MCF 10A (cell line): ENCODE data around the gene TMEM129. TPM values are rescaled to one million over a fixed set of nuclear protein-coding genes. Genes with fewer than 3 reads are reported as not detected.

ENCODE experiments used
- BruUV-seq: library from RNA; stranded (reverse); fragments of 400-500 nt; replicated peaks from 2 replicates; lab custom pipeline; 2021; lab: Mats Ljungman, UMichigan
- CTCF ChIA-PET: fragments of 300-600 bp; sonication (Branson Sonifier 250); formaldehyde crosslinking; extraction: SDS; loops from one replicate; lab custom pipeline; 2021; ENCODE audit warnings: antibody characterized with exemption, inconsistent platforms; lab: Yijun Ruan, JAX
- POLR2A ChIA-PET: fragments of 300-600, 350-650 bp; sonication (Branson Sonifier 250); formaldehyde crosslinking; extraction: SDS; loops from one replicate; lab custom pipeline; 2020; ENCODE audit warnings: antibody characterized with exemption, inconsistent platforms; lab: Yijun Ruan, JAX
- DNase-seq: peaks from one replicate; pipeline ENCODE4 v3.0.0-alpha.2; 2018; ENCODE audit not compliant: unreplicated experiment
- H3K27ac Mint-ChIP-seq: one replicate; pipeline ENCODE4 v1.8.0; 2022; ENCODE audit warnings: mild to moderate bottlenecking, low read depth, mixed read lengths; ENCODE audit not compliant: unreplicated experiment
- H3K27me3 Mint-ChIP-seq: one replicate; pipeline ENCODE4 v1.8.0; 2022; ENCODE audit warnings: mixed read lengths; ENCODE audit not compliant: insufficient read depth, unreplicated experiment
- H3K36me3 Mint-ChIP-seq: one replicate; pipeline ENCODE4 v1.8.0; 2022; ENCODE audit warnings: mild to moderate bottlenecking, moderate library complexity, mixed read lengths; ENCODE audit not compliant: insufficient read depth, unreplicated experiment
- H3K4me1 Mint-ChIP-seq: one replicate; pipeline ENCODE4 v1.8.0; 2022; ENCODE audit warnings: mixed read lengths; ENCODE audit not compliant: insufficient read depth, unreplicated experiment
- H3K4me3 Mint-ChIP-seq: one replicate; pipeline ENCODE4 v1.8.0; 2022; ENCODE audit warnings: mild to moderate bottlenecking, moderate library complexity, mixed read lengths; ENCODE audit not compliant: unreplicated experiment
- H3K9me3 Mint-ChIP-seq: one replicate; pipeline ENCODE4 v1.8.0; 2022; ENCODE audit warnings: mixed read lengths; ENCODE audit not compliant: unreplicated experiment
- intact Hi-C: fragments of 100-400 bp; cut with micrococcal nuclease; formaldehyde crosslinking; loops from 2 replicates; pipeline ENCODE4 v1.14.1; 2022
- total RNA-seq: library from RNA; stranded (reverse); gene quantifications from 2 replicates; pipeline ENCODE4 v1.2.3, GENCODE V29; 2022
- TF ChIP-seq, protein P1 (sequence below): fragments of 200-600 bp; IDR thresholded peaks from one replicate; pipeline ENCODE4 v1.8.0; 2022; ENCODE audit warnings: antibody characterized with exemption, mild to moderate bottlenecking; ENCODE audit not compliant: unreplicated experiment

The TMEM129 gene
- total RNA-seq, 1 experiment from 2014 or later = 38.3 TPM

DNA sequence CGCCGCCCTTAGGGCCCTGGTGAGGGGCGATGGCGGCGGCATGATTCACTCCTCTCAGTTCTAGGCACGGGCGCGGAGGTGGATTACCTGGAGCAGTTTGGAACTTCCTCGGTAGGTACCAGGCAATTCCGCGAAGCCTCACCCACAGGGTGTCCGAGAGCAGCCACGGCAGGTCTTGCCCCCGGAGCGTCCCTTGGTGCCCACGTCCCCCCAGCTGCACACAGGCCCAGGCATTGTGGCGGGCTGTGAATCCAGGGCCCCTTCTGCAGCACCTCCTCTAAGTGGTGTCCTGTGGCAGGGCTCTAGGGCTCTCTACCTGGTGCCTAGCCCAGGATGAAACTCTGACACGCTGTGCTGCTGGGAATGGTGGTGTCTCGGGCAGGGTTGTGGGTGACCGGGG lies 14.1 kb upstream of the TMEM129 start:
- CTCF ChIA-PET = interaction anchor here (0.6 kb wide), 1 partner anchor 15 kb away, joined by 3 read pairs; no protein-coding TSS in a partner anchor
- POLR2A ChIA-PET = no interaction called here
- Mint-ChIP-seq H3K4me3 (no peak overlapping the region), H3K4me1 (peaks cover 9% of the 10 kb centered on the region), H3K27me3 (no peaks in the 10 kb centered on the region), H3K27ac (no peak overlapping the region), H3K9me3 (no peaks in the 10 kb centered on the region), H3K36me3 (peaks cover 56% of the 10 kb centered on the region)
- no TSS peak for BruUV-seq
- TF ChIP-seq, protein P1, sequence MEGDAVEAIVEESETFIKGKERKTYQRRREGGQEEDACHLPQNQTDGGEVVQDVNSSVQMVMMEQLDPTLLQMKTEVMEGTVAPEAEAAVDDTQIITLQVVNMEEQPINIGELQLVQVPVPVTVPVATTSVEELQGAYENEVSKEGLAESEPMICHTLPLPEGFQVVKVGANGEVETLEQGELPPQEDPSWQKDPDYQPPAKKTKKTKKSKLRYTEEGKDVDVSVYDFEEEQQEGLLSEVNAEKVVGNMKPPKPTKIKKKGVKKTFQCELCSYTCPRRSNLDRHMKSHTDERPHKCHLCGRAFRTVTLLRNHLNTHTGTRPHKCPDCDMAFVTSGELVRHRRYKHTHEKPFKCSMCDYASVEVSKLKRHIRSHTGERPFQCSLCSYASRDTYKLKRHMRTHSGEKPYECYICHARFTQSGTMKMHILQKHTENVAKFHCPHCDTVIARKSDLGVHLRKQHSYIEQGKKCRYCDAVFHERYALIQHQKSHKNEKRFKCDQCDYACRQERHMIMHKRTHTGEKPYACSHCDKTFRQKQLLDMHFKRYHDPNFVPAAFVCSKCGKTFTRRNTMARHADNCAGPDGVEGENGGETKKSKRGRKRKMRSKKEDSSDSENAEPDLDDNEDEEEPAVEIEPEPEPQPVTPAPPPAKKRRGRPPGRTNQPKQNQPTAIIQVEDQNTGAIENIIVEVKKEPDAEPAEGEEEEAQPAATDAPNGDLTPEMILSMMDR = no peak
- intact Hi-C loops = no loop called here
- no peak for DNase-seq

DNA sequence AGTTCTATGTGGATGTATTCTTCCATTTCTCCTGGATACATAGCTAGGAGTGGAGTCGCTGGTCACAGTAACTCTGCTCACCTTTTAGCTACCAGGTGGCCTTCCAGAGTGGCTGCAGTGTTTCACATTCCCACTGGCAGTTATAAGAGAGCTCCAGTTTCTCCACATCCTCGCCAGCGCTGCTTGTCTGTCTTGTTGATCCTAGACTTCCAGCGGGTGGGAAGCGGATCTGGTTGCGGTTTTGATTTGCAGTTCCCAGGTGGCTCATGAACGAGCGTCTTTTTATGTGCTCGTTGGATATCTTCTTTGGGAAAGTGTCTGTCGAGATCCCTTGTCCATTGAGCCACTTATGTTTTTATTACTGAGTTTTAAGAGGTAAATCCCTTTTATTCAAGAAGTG lies 11.8 kb upstream of the TMEM129 start:
- ChIA-PET POLR2A (interaction anchor here (1.0 kb wide), 1 partner anchor 63 kb away, joined by 3 read pairs; no protein-coding TSS in a partner anchor), CTCF (interaction anchor here (0.5 to 2.0 kb wide), 7 partner anchors 9 to 77 kb away, joined by 3 to 12 read pairs (median 3); partner anchors contain the start of gene FAM53A)
- peaks cover 55% of the 10 kb centered on the region for H3K36me3 Mint-ChIP-seq
- H3K4me1 Mint-ChIP-seq = peaks cover 23% of the 10 kb centered on the region
- TF ChIP-seq, protein P1 = no peak
- no peaks in the 10 kb centered on the region for H3K27me3 Mint-ChIP-seq
- H3K27ac Mint-ChIP-seq = no peak overlapping the region
- BruUV-seq = no TSS peak
- no peaks in the 10 kb centered on the region for H3K9me3 Mint-ChIP-seq
- intact Hi-C loops = no loop called here
- no peak for DNase-seq
- H3K4me3 Mint-ChIP-seq = no peak overlapping the region

DNA sequence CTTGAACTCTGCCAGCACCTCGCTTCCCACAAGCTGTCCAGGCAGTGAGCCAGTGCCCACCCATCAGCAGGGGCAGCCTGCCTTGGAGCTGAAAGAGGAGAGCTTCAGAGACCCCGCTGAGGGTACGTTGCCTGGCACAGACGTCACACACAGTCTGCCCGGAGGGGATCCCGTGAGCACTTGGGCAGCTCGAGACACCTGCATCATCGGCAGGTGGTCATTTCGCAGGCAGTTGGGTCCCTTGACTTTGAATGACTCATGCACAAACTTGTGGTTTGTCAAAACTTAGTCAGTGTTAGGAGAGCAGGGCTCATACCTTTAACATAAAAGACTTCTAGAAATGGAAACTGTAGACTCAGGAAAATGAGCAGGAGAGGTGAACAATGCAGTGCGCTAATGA lies 10.1 kb upstream of the TMEM129 start:
- Mint-ChIP-seq H3K4me1 (peaks cover 40% of the 10 kb centered on the region), H3K4me3 (no peak overlapping the region), H3K9me3 (no peaks in the 10 kb centered on the region), H3K36me3 (peaks cover 55% of the 10 kb centered on the region), H3K27ac (peak overlapping the region; percentile 67), H3K27me3 (no peaks in the 10 kb centered on the region)
- ChIA-PET CTCF (interaction anchor here (0.6 to 7.0 kb wide), 8 partner anchors 8 to 688 kb away, joined by 3 to 97 read pairs (median 4); no protein-coding TSS in a partner anchor), POLR2A (interaction anchor here (0.8 to 2.3 kb wide), 3 partner anchors 19 to 48 kb away, joined by 4 to 16 read pairs (median 5); partner anchors contain the start of genes FAM53A and SLBP)
- no TSS peak for BruUV-seq
- TF ChIP-seq, protein P1 = no peak
- intact Hi-C loops = no loop called here
- DNase-seq = peak; percentile 69

DNA sequence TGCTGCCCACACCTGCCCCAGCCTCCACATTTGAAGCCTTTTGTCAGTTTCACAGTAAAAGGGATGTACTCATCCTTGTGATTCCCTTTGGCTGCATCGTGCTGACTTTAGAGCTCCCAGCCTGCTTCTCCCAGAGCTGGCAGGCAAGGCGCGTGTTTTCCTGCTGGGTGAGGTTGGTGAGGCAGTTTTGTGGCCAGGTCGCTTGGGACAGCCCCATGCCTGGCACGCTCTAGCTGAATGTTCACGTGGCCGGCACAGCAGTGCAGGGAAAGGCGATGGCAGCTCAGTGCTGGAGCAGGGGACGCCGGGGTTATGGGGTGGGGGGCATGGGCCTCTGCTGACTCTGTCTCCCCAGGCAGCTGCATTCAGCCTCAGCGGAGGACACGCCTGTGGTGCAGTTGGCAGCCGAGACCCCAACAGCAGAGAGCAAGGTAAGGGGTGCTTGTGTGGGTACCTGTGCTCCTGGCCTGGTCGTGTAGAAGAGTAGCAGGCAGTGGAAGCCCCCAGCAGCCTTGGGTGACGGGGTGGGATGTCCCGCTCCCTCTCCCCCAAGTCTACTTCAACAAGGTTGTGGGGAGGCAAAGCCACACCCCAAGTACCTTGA lies 9.5 kb upstream of the TMEM129 start:
- DNase-seq = no peak
- no peaks in the 10 kb centered on the region for H3K9me3 Mint-ChIP-seq
- H3K27ac Mint-ChIP-seq = peak overlapping the region; percentile 67
- H3K4me1 Mint-ChIP-seq = peaks cover 41% of the 10 kb centered on the region
- no peak overlapping the region for H3K4me3 Mint-ChIP-seq
- no peaks in the 10 kb centered on the region for H3K27me3 Mint-ChIP-seq
- TF ChIP-seq, protein P1 = no peak
- no TSS peak for BruUV-seq
- ChIA-PET CTCF (interaction anchor here (0.6 to 7.0 kb wide), 23 partner anchors 7 to 723 kb away, joined by 3 to 97 read pairs (median 4); no protein-coding TSS in a partner anchor), POLR2A (interaction anchor here (1.2 to 2.3 kb wide), 5 partner anchors 9 to 80 kb away, joined by 3 to 16 read pairs (median 7); partner anchors contain the start of genes FAM53A, SLBP, TACC3 and TMEM129)
- peaks cover 59% of the 10 kb centered on the region for H3K36me3 Mint-ChIP-seq
- intact Hi-C loops = no loop called here
